Raji (cell line): Measurements from ENCODE around the gene TTC39B.

Experiments used
- POLR2A ChIP-seq: IDR thresholded peaks from 2 replicates; pipeline ENCODE4 v1.6.1; 2011; ENCODE audit warnings: low read depth, low read length, control low read depth; ENCODE audit not compliant: insufficient read depth

The TTC39B gene

DNA sequence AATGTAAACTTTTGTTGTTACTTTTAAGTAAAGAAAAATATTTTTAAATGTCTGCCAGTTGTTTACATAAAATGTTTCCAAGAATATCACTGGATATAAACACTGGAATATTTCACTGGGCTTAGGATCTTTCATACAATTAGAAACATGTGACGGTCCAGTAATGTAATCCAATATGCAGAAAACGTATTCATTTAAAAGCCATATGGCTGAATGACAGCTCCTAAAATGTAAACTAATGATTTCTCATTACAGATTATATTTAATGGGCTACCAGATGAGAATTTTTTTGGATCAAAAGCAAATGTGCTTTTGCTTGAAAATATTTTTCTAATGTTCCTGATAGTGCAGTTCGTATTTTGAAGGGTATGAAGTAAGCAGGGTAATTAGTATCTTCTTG lies 124.3 kb downstream of the TTC39B start:
- TF ChIP-seq POLR2A = no peak

GRCh38 chr9:15182101-15182551 lies 124.9 kb downstream of the TTC39B start:
- no peak for TF ChIP-seq POLR2A

DNA sequence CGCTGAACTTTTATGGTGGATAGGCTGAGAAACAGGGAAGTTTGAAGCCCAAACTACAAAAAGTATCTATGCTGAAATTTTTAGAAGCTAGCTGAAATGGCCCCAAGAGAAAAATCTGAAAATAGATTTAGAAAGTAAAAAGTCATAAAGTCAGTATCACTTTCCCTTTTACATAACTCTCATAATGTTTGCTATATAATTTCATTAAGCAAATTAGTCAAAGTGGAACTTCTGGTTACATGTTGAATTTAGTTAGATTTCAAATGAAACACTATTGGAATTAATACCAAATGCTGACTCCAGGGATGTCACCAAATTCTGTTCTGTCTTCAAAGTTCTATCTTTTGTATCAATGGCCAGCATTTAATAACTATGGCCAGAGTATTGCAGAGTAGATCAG lies 126.9 kb downstream of the TTC39B start:
- TF ChIP-seq POLR2A = no peak

DNA sequence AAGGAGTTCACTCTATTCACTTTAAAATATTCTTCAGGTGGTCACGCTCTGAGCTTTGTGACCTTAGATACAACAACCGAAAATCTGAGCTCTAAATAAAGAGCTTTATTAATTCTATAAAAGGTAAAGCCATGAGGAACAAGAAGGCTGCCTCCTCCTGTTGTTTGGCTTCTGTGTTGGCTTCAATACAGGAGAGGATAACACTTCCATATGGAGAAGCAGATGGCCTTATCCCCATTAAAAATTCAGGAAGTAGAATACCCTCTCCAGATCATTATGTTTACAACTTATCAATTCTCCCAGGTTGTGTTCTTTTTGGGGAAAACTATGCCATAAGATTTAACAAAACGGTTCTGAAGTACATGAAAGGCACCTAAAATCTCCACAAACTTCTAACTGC lies 128.4 kb downstream of the TTC39B start:
- TF ChIP-seq POLR2A = no peak

DNA sequence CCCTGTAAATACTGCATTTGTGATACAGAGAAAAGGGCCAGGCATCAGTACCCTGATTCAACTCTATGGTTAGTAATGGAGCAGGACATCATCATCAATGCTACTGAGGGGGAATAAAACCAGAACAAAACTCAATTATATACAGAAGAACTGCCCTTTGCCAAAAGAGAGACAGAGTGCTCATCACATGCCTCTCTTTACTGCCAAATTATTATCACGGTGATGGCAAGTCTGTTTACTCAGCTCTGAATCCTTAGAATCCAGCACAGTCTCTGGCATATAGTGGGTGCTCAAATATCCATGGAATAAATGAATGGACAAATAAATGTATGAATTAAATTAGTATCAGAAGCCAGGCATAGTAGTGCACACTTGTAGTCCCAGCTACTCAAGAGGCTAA lies 130.2 kb downstream of the TTC39B start:
- no peak for TF ChIP-seq POLR2A

DNA sequence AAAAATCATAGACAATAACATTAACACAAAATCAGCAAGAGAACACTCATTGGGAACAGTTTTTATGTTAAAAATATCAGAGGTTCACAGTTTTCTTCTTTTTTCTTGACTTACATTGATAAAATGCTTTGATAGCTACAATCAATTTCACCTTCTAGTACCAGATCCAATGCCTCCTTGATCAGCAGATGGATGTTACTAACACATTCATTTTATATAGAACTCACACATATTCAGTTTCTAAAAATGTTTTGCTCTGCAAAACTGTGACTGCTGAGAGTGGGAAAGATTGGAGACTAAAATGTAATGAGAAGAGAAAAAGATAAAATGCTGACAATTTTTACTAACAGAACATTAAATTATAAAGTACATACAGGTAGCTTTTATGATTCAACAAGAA lies 143.1 kb downstream of the TTC39B start:
- no peak for TF ChIP-seq POLR2A

DNA sequence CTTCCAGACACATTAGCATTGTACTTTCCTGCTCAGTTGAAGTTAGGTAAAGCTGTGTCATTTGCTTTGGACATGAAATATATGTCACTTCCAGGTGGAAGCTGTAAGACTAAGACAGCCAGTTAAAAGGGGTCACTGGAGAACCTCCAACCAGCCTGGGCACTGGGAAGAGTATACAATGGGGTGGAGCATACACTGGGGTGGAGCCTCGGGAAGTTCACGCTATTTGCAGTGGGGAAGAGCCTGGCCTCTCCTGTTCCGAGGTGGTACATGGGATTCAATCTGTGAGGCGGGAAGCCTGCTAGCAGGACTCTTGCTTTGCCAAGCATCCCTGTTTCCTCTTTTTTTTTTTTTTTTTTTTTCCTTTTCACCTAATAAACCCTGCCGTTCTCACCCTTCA lies 145.3 kb downstream of the TTC39B start:
- no peak for TF ChIP-seq POLR2A

- TF ChIP-seq POLR2A = no peak
These were observed 146.3 kb downstream of the TTC39B start for GRCh38 chr9:15160673-15161072.

DNA sequence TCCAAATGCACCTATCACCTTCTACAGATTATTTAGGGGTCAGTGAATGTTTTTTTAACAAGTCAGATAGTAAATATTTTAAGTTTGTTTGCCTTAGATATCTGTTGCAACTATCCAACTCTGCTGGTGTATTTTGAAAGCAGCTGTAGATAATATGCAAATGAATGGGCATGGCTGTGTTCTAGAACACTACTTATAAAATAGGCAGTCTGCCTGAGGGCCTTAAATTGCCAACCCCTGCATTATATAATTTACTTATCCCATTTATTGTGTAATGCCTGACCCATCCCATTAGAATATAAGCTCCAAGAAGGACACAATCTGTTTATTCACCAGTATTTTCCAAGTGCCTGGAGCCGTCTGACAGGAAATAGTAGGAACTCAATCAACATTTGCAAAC lies 149.0 kb downstream of the TTC39B start:
- no peak for TF ChIP-seq POLR2A

GRCh38 chr9:15157381-15157780 lies 149.6 kb downstream of the TTC39B start:
- no peak for TF ChIP-seq POLR2A

GRCh38 chr9:15156241-15156640 lies 150.8 kb downstream of the TTC39B start:
- TF ChIP-seq POLR2A = no peak

- TF ChIP-seq POLR2A = no peak
These were observed 151.2 kb downstream of the TTC39B start for GRCh38 chr9:15155826-15156225.

DNA sequence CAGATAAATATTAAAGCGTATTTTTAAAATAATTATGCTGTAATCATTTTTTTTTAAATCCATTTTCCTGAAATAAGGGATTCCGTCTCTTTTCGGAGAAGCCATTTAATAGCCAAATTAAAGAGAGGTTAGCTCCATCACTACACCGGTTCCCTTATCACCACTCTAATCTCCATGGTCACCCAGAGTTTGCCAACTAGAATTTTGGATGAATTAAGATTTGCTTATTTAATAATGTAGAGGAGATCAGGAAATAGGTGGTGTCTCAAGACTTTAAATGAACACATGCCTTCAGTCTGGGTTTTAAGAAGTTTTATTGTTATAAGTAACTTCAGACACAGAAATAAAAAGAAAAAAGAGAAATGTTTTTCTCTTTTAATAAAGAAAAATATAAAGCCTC lies 151.7 kb downstream of the TTC39B start:
- TF ChIP-seq POLR2A = no peak

DNA sequence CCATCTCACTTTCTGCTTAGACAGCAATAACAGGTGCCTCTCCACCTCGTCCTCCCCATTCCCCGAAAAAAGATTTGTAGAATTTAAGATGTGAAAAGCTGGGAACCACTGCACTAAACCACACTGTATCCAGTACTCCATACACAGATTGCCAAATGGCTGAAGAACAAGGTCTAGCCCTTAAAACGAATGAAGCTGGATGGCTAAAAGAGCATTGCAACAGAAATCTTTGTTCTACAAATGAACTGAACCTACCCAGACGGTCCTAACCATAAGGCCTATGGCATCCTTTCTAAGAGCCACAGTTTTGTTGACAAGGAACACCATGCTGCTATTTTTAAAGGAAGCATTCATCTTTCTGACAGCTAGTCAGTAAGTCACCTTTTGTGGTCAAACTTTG lies 152.3 kb downstream of the TTC39B start:
- TF ChIP-seq POLR2A = no peak

DNA sequence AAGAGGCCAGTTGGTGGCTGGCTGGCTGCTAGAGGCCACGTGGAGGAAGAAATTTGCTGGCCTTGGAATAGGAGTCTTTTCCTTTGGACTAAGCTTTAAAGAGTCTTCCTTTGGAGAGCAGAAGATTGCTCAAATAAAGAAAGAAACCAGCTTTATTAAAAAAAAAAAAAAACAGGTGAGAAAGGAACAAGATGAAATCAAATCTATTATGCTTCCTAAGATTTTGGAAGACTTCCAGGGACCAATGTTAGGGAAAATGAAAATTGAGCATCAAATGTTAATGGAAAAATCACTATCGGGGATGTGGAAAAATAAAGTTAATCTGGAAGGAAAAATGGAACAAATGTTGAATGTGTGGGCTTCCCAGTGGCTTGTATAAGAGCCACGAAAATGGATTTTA lies 153.1 kb downstream of the TTC39B start:
- TF ChIP-seq POLR2A = no peak

GRCh38 chr9:15150939-15151338 lies 156.1 kb downstream of the TTC39B start:
- no peak for TF ChIP-seq POLR2A

DNA sequence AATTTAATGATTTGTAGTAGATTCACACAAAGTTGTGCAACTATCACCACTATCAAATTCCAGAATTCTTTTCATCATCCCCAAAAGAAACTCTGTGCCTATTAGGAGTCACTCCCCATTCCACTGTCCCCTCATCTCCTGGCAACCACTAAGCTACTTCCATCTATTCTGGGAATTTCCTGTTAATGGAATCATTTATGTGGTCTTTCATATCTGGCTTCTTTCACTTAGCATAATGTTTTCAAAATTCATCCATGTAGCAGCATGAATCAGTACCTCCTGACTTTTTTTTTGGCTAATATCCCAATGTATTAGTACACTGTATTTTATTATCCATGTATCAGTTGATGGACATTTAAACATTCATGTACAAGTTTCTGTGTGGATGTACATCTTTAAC lies 157.6 kb downstream of the TTC39B start:
- no peak for TF ChIP-seq POLR2A

- TF ChIP-seq POLR2A = no peak
These were observed 160.7 kb downstream of the TTC39B start for GRCh38 chr9:15146268-15146700.
